Measurements from ENCODE around the gene CLIC4. TPM values are rescaled to one million over a fixed set of nuclear protein-coding genes. Genes with fewer than 3 reads are reported as not detected.
A peak's percentile ranks its signal among the peaks of the same experiment; 100 is the strongest.
"Not testable (repeated sequence)": the region's sequence is repeated elsewhere in the genome, so short reads cannot be mapped to it uniquely, and the experiment has no call there.

The CLIC4 gene
- total RNA-seq, 1 donor from 2014 or later, result 164 TPM

DNA sequence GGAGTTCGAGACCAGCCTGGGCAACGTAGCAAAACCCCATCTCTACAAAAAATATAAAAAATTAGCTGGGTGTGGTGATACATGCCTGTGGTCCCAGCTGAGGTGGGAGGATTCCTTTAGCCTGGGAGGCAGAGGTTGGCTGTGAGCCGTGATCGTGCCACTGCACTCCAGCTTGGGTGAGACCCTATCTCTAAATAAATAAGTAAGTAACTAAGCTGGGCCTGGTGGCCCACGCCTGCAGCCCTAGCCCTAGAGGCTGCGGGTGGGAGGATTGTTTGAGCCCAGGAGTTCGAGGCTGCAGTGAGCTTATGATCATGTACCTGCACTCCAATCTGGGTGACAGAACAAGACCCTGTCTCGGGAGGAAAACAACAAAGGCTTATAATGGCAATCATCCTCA is 4.6 kb downstream of the CLIC4 start:
- peak in 1 of 2 donors; percentile 77 for DNase-seq (ENCODE audit: extremely low spot score in 2 of 2)
- H3K4me3 ChIP-seq, result no peak overlapping the region
- no peaks in the 10 kb centered on the region for H3K27me3 ChIP-seq
- no peaks in the 10 kb centered on the region for H3K9me3 ChIP-seq
- H3K27ac ChIP-seq, result peak overlapping the region; percentile 2
- peaks cover 70% of the 10 kb centered on the region for H3K4me1 ChIP-seq
- intact Hi-C loops (cut with DNase I), result loop anchor here (10.0 kb wide), 1 partner anchor 55 kb away; no protein-coding TSS in a partner anchor
- TF ChIP-seq POLR2A (IDR thresholded peaks at IDR 0.05) (no peak), POLR2AphosphoS5 (IDR thresholded peaks at IDR 0.05; ENCODE audit: insufficient read depth in 1 of 2, low read depth in 1 of 2) (no peak)
- TF ChIP-seq, protein P1, sequence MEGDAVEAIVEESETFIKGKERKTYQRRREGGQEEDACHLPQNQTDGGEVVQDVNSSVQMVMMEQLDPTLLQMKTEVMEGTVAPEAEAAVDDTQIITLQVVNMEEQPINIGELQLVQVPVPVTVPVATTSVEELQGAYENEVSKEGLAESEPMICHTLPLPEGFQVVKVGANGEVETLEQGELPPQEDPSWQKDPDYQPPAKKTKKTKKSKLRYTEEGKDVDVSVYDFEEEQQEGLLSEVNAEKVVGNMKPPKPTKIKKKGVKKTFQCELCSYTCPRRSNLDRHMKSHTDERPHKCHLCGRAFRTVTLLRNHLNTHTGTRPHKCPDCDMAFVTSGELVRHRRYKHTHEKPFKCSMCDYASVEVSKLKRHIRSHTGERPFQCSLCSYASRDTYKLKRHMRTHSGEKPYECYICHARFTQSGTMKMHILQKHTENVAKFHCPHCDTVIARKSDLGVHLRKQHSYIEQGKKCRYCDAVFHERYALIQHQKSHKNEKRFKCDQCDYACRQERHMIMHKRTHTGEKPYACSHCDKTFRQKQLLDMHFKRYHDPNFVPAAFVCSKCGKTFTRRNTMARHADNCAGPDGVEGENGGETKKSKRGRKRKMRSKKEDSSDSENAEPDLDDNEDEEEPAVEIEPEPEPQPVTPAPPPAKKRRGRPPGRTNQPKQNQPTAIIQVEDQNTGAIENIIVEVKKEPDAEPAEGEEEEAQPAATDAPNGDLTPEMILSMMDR (IDR thresholded peaks at IDR 0.05), result no peak
- H3K36me3 ChIP-seq, result no peaks in the 10 kb centered on the region

DNA sequence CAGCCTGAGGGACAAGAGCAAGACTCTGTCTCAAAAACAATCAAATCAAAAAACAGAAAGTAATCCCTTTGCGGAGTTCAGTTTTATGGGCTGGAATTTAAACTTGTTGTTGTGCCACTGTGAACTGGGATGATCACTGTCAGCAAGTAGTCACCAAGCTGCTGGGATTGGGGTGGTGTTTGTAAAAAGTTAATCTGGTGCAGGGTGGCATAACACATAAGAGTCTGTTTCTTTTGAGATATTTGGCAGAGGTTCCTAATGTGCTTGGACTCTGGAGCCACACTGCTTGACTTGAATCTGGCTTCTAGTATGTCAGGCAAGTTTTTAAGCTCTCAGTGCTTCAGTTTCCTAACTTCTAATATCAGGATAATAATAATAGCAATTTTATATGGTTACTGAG is 6.6 kb downstream of the CLIC4 start:
- no peak for TF ChIP-seq POLR2AphosphoS5 (IDR thresholded peaks at IDR 0.05; ENCODE audit: insufficient read depth in 1 of 2, low read depth in 1 of 2)
- no peak for TF ChIP-seq POLR2A (IDR thresholded peaks at IDR 0.05)
- TF ChIP-seq, protein P1 (IDR thresholded peaks at IDR 0.05), result no peak
- peaks cover 75% of the 10 kb centered on the region for H3K4me1 ChIP-seq

DNA sequence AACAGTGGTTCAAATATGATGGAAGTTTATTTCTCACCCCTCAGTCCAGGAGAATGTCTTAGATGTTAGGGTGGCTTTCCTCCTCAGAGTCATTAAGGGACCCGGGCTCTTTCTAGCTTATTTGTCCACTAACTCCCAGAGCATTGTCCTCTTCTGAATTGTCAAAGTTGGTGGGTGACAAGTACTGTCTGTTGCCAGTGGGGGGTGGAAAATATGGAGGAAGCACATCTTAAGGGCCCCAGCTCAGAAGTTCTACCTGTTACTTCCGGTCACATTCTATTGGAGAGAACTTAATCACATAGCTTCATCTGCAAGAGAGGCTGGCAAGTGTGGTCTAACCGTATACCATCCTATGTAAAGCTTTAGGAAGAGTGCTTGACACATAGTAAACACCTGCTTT is 7.1 kb downstream of the CLIC4 start:
- H3K27ac ChIP-seq, result peak overlapping the region; percentile 17

More for the DNA sequence above, 6.6 kb downstream of the CLIC4 start:
- no peak for DNase-seq (ENCODE audit: extremely low spot score in 2 of 2)
- peak overlapping the region; percentile 17 for H3K27ac ChIP-seq
- intact Hi-C loops (cut with DNase I), result no loop called here
- H3K4me3 ChIP-seq, result no peak overlapping the region
- H3K27me3 ChIP-seq, result no peaks in the 10 kb centered on the region
- no peaks in the 10 kb centered on the region for H3K36me3 ChIP-seq
- H3K9me3 ChIP-seq, result no peaks in the 10 kb centered on the region

DNA sequence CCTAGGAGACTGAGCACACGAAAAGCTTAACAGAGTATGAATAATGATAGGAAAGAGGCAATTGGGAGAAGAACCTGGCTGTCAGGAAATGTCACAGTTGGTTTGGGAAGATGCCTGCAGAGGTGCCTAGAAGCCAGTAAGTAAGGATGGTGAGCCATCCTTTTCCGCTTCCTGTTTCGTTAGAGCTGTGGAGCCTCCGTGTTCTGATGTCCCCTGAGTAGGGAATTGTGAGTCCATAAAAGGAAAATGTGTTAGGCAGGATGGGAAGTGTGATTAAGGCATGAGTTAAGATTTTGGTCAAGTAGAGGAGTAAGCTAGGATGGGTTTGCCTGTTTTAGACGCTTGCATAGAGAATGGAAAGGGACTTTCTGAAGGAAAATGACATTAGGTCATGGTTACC is 9.0 kb downstream of the CLIC4 start:
- Histone ChIP-seq H3K27ac (peak overlapping the region; percentile 36), H3K36me3 (no peaks in the 10 kb centered on the region), H3K27me3 (no peaks in the 10 kb centered on the region), H3K9me3 (no peaks in the 10 kb centered on the region), H3K4me1 (peaks cover 68% of the 10 kb centered on the region), H3K4me3 (no peak overlapping the region)
- TF ChIP-seq, protein P1 (IDR thresholded peaks at IDR 0.05), result no peak
- TF ChIP-seq POLR2AphosphoS5 (IDR thresholded peaks at IDR 0.05; ENCODE audit: insufficient read depth in 1 of 2, low read depth in 1 of 2), result peak in 1 of 2 donors; percentile 41
- no peak for DNase-seq (ENCODE audit: extremely low spot score in 2 of 2)
- intact Hi-C loops (cut with DNase I), result no loop called here

More for the DNA sequence above, 7.1 kb downstream of the CLIC4 start:
- H3K36me3 ChIP-seq, result no peaks in the 10 kb centered on the region
- TF ChIP-seq POLR2A (IDR thresholded peaks at IDR 0.05), result no peak
- TF ChIP-seq POLR2AphosphoS5 (IDR thresholded peaks at IDR 0.05; ENCODE audit: insufficient read depth in 1 of 2, low read depth in 1 of 2), result no peak
- TF ChIP-seq, protein P1 (IDR thresholded peaks at IDR 0.05), result no peak
- DNase-seq (ENCODE audit: extremely low spot score in 2 of 2), result peak in 1 of 2 donors; percentile 78
- H3K27me3 ChIP-seq, result no peaks in the 10 kb centered on the region
- peaks cover 79% of the 10 kb centered on the region for H3K4me1 ChIP-seq
- intact Hi-C loops (cut with DNase I), result no loop called here
- H3K4me3 ChIP-seq, result no peak overlapping the region
- no peaks in the 10 kb centered on the region for H3K9me3 ChIP-seq

DNA sequence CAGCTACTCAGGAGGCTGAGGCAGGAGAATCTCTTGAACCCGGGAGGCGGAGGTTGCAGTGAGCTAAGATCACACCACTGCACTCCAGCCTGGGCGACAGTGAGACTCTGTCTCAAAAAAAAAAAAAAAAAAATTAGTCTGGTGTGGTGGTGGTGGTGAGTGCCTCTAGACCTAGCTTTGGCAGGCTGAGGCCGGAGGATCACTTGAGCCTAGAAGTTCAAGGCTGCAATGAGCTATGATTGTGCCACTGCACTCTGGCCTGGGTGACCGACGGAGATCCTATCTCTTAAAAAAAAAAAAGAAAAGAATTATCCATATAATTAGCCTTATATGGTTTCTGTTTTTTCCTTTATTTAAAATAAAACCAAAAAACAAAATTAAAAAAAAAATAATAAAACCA is 10.1 kb downstream of the CLIC4 start:
- H3K27ac ChIP-seq; intact Hi-C loops (cut with DNase I); H3K36me3 ChIP-seq; H3K27me3 ChIP-seq; DNase-seq (ENCODE audit: extremely low spot score in 2 of 2); H3K9me3 ChIP-seq; H3K4me3 ChIP-seq: not testable (repeated sequence)
- H3K4me1 ChIP-seq, result peaks cover 69% of the 10 kb centered on the region
